Common myeloid progenitor, CD34-positive (primary cell): ENCODE measurements around the gene RASD1.

Source experiments
- CTCF ChIA-PET: fragments of 350-600 bp; sonication (Branson Sonifier 250); formaldehyde crosslinking; loops from one replicate; lab custom pipeline; 2021; ENCODE audit warnings: antibody characterized with exemption; lab: Charles Lee
- POLR2A ChIA-PET: fragments of 350-600 bp; sonication (Branson Sonifier 250); formaldehyde crosslinking; loops from one replicate; lab custom pipeline; 2021; ENCODE audit warnings: antibody characterized with exemption; lab: Charles Lee
- DNase-seq, 3 donors: peaks; one replicate each; pipeline versions ENCODE4 v3.0.0 to v3.0.0-alpha.2; 2013
- H3K27ac ChIP-seq, 2 experiments: 1 replicate in 1 of 2; 2 replicates in 1 of 2; pipeline ENCODE4 v1.7.0; 2013; ENCODE audit warnings: inconsistent platforms in 2 of 2, low read length in 2 of 2, mild to moderate bottlenecking in 2 of 2, low read depth in 1 of 2, moderate library complexity in 1 of 2; ENCODE audit not compliant: severe bottlenecking in 2 of 2, insufficient read depth in 1 of 2, poor library complexity in 1 of 2
- H3K27me3 ChIP-seq, 5 experiments: replicated peaks in 2 of 5; 1 replicate in 3 of 5; 2 replicates in 2 of 5; pipeline versions ENCODE4 v1.6.1 to v1.7.0; 2013; ENCODE audit warnings: low read length in 4 of 5, mild to moderate bottlenecking in 2 of 5, moderate library complexity in 2 of 5, inconsistent platforms in 1 of 5; ENCODE audit not compliant: insufficient read depth in 5 of 5, control insufficient read depth in 4 of 5
- H3K36me3 ChIP-seq, 4 experiments: 1 replicate in 2 of 4; 2 replicates in 2 of 4; pipeline versions ENCODE4 v1.6.1 to v1.7.0; 2013; ENCODE audit warnings: low read length in 3 of 4, control low read depth in 1 of 4, mild to moderate bottlenecking in 1 of 4; ENCODE audit not compliant: control insufficient read depth in 4 of 4, insufficient read depth in 4 of 4
- H3K4me1 ChIP-seq, 4 experiments: 1 replicate in 3 of 4; 2 replicates in 1 of 4; pipeline versions ENCODE4 v1.6.1 to v1.7.1; 2013; ENCODE audit warnings: low read length in 3 of 4, mild to moderate bottlenecking in 3 of 4, control low read depth in 1 of 4, inconsistent platforms in 1 of 4, moderate library complexity in 1 of 4; ENCODE audit not compliant: control insufficient read depth in 4 of 4, insufficient read depth in 4 of 4; ENCODE audit errors: control extremely low read depth in 1 of 4
- H3K4me3 ChIP-seq, 7 experiments: 1 replicate in 4 of 7; 2 replicates in 3 of 7; pipeline versions ENCODE4 v1.5.1 to v1.7.0; 2013; ENCODE audit warnings: mild to moderate bottlenecking in 7 of 7, low read length in 6 of 7, moderate library complexity in 6 of 7, inconsistent platforms in 2 of 7, low read depth in 2 of 7, control low read depth in 1 of 7; ENCODE audit not compliant: insufficient read depth in 4 of 7, control insufficient read depth in 1 of 7; ENCODE audit errors: extremely low read depth in 1 of 7
- H3K9me3 ChIP-seq, 5 experiments: 1 replicate in 4 of 5; 2 replicates in 1 of 5; pipeline versions ENCODE4 v1.6.1 to v1.7.1; 2013; ENCODE audit warnings: low read length in 4 of 5, mild to moderate bottlenecking in 2 of 5, inconsistent platforms in 1 of 5, low read depth in 1 of 5, moderate library complexity in 1 of 5; ENCODE audit not compliant: control insufficient read depth in 4 of 5, insufficient read depth in 2 of 5; ENCODE audit errors: control extremely low read depth in 1 of 5
- WGBS: methylation state at CpG from one replicate; pipeline ENCODE4 v1.1.5; 2013; ENCODE audit not compliant: insufficient coverage; 5-methylcytosine and 5-hydroxymethylcytosine counted together

The RASD1 gene

GRCh38 chr17:17514361-17514992 is 18.3 kb upstream of the RASD1 start:
- CTCF ChIA-PET = interaction anchor here (1.1 to 2.3 kb wide), 3 partner anchors 9 to 128 kb away, joined by 3 to 5 read pairs (median 3); no protein-coding TSS in a partner anchor
- Histone ChIP-seq H3K4me1 (peaks cover 0 to 35% (median 29%) of the 10 kb centered on the region in 4 experiments), H3K9me3 (no peaks in the 10 kb centered on the region), H3K27ac (no peak overlapping the region), H3K36me3 (peaks cover 0 to 4% (median 0%) of the 10 kb centered on the region in 4 experiments), H3K27me3 (no peaks in the 10 kb centered on the region), H3K4me3 (no peak overlapping the region)
- no peak for DNase-seq
- 96% methylated on average over 9 of the region's 16 CpGs for WGBS
- POLR2A ChIA-PET = interaction anchor here (0.5 kb wide), 1 partner anchor 31 kb away, joined by 3 read pairs; no protein-coding TSS in a partner anchor

GRCh38 chr17:17513626-17514025 is 17.4 kb upstream of the RASD1 start:
- ChIA-PET POLR2A (no interaction called here), CTCF (interaction anchor here (1.1 to 2.3 kb wide), 3 partner anchors 10 to 22 kb away, joined by 3 to 5 read pairs (median 4); no protein-coding TSS in a partner anchor)
- no peak for DNase-seq
- peaks cover 0 to 41% (median 33%) of the 10 kb centered on the region in 4 experiments for H3K4me1 ChIP-seq
- H3K27me3 ChIP-seq = no peaks in the 10 kb centered on the region
- no peaks in the 10 kb centered on the region for H3K36me3 ChIP-seq
- no peaks in the 10 kb centered on the region for H3K9me3 ChIP-seq
- WGBS = 92% methylated on average over 4 of the region's 7 CpGs
- H3K27ac ChIP-seq = no peak overlapping the region
- H3K4me3 ChIP-seq = no peak overlapping the region

- ChIA-PET CTCF (interaction anchor here (1.2 to 2.3 kb wide), 2 partner anchors 11 to 15 kb away, joined by 4 to 5 read pairs; no protein-coding TSS in a partner anchor), POLR2A (no interaction called here)
- DNase-seq = no peak
- Histone ChIP-seq H3K27ac (no peak overlapping the region), H3K9me3 (no peaks in the 10 kb centered on the region), H3K4me1 (peaks cover 0 to 41% (median 33%) of the 10 kb centered on the region in 4 experiments), H3K27me3 (no peaks in the 10 kb centered on the region), H3K4me3 (no peak overlapping the region), H3K36me3 (no peaks in the 10 kb centered on the region)
- 98% methylated on average over 4 of the region's 5 CpGs for WGBS
Observed at GRCh38 chr17:17512866-17513265, 16.7 kb upstream of the RASD1 start.

- H3K27me3 ChIP-seq = no peaks in the 10 kb centered on the region
- DNase-seq = peak; percentile 67 to 95 (median 91)
- POLR2A ChIA-PET = no interaction called here
Observed at GRCh38 chr17:17511881-17512858, 16.0 kb upstream of the RASD1 start.

GRCh38 chr17:17511293-17511741 is 15.1 kb upstream of the RASD1 start:
- Histone ChIP-seq H3K27me3 (no peaks in the 10 kb centered on the region), H3K4me1 (peaks cover 0 to 50% (median 35%) of the 10 kb centered on the region in 4 experiments), H3K27ac (no peak overlapping the region), H3K4me3 (no peak overlapping the region), H3K36me3 (no peaks in the 10 kb centered on the region), H3K9me3 (no peaks in the 10 kb centered on the region)
- CTCF ChIA-PET = interaction anchor here (1.0 to 3.9 kb wide), 7 partner anchors 12 to 158 kb away, joined by 3 to 35 read pairs (median 6); partner anchors contain the start of gene RASD1
- peak in 2 of 3 donors; percentile 67 to 76 for DNase-seq
- WGBS = 53% methylated on average over 9 of the region's 12 CpGs
- POLR2A ChIA-PET = no interaction called here

More at GRCh38 chr17:17511881-17512858, 16.0 kb upstream of the RASD1 start:
- H3K4me1 ChIP-seq = peaks cover 0 to 42% (median 34%) of the 10 kb centered on the region in 4 experiments
- no peaks in the 10 kb centered on the region for H3K9me3 ChIP-seq
- 56% methylated on average over 23 of the region's 29 CpGs for WGBS
- H3K27ac ChIP-seq = no peak overlapping the region
- no peaks in the 10 kb centered on the region for H3K36me3 ChIP-seq
- H3K4me3 ChIP-seq = no peak overlapping the region
- CTCF ChIA-PET = interaction anchor here (1.0 to 3.9 kb wide), 7 partner anchors 11 to 157 kb away, joined by 3 to 35 read pairs (median 5); partner anchors contain the start of gene RASD1

- no peak overlapping the region for H3K4me3 ChIP-seq
- CTCF ChIA-PET = interaction anchor here (0.8 to 3.9 kb wide), 12 partner anchors 10 to 157 kb away, joined by 3 to 35 read pairs (median 4); partner anchors contain the start of gene RASD1
- peaks cover 0 to 50% (median 35%) of the 10 kb centered on the region in 4 experiments for H3K4me1 ChIP-seq
- no peaks in the 10 kb centered on the region for H3K9me3 ChIP-seq
- POLR2A ChIA-PET = interaction anchor here (0.6 to 1.0 kb wide), 2 partner anchors 11 to 15 kb away, joined by 3 to 4 read pairs; no protein-coding TSS in a partner anchor
- no peaks in the 10 kb centered on the region for H3K36me3 ChIP-seq
- peak in 2 of 3 donors; percentile 58 to 69 for DNase-seq
- H3K27me3 ChIP-seq = no peaks in the 10 kb centered on the region
- WGBS = 65% methylated on average over 19 of the region's 20 CpGs
- H3K27ac ChIP-seq = no peak overlapping the region
Observed at GRCh38 chr17:17510456-17511292, 14.5 kb upstream of the RASD1 start.
